Measurements from ENCODE around the gene SLC25A51. TPM values are rescaled to one million over a fixed set of nuclear protein-coding genes. Genes with fewer than 3 reads are reported as not detected.

The SLC25A51 gene
- total RNA-seq, 4 donors from 2014 or later, result 29.0 to 41.9 (median 39.3) TPM

DNA sequence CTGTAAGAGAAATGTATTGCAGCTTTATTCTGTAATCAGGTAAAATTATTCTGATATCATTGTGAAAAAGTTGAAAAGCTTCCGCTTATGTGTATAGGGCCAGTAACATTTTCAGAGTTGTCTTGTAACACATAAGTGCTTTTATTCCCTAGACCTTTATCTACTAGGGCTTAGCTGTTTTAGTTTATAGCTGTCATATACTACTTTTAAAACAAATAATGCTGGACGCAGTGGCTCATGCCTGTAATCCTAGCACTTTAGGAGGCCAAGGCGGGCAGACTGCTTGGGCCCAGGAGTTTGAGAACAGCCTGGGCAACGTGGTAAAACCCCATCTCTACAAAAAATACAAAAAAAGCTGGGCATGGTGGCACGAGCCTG, 33.1 kb downstream of the SLC25A51 start:
- 83% methylated on average over 5 of the region's 5 CpGs for WGBS
- no peak overlapping the region for H3K27ac ChIP-seq (replicated peaks in 1 of 4)
- peaks cover 0 to 7% (median 3%) of the 10 kb centered on the region in 4 donors for H3K4me1 ChIP-seq
- no peaks in the 10 kb centered on the region for H3K9me3 ChIP-seq
- H3K36me3 ChIP-seq, result peaks cover 0 to 3% (median 0%) of the 10 kb centered on the region in 4 donors
- DNase-seq (ENCODE audit: extremely low spot score), result no peak
- TF ChIP-seq POLR2A (IDR thresholded peaks at IDR 0.05; ENCODE audit: low read depth) (no peak), POLR2AphosphoS5 (IDR thresholded peaks at IDR 0.05) (no peak), EP300 (IDR thresholded peaks at IDR 0.05) (no peak)
- TF ChIP-seq, protein P1, sequence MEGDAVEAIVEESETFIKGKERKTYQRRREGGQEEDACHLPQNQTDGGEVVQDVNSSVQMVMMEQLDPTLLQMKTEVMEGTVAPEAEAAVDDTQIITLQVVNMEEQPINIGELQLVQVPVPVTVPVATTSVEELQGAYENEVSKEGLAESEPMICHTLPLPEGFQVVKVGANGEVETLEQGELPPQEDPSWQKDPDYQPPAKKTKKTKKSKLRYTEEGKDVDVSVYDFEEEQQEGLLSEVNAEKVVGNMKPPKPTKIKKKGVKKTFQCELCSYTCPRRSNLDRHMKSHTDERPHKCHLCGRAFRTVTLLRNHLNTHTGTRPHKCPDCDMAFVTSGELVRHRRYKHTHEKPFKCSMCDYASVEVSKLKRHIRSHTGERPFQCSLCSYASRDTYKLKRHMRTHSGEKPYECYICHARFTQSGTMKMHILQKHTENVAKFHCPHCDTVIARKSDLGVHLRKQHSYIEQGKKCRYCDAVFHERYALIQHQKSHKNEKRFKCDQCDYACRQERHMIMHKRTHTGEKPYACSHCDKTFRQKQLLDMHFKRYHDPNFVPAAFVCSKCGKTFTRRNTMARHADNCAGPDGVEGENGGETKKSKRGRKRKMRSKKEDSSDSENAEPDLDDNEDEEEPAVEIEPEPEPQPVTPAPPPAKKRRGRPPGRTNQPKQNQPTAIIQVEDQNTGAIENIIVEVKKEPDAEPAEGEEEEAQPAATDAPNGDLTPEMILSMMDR (IDR thresholded peaks at IDR 0.05), result no peak
- intact Hi-C loops (cut with DNase I), result no loop called here
- no peak overlapping the region for H3K4me3 ChIP-seq
- H3K27me3 ChIP-seq, result no peaks in the 10 kb centered on the region

DNA sequence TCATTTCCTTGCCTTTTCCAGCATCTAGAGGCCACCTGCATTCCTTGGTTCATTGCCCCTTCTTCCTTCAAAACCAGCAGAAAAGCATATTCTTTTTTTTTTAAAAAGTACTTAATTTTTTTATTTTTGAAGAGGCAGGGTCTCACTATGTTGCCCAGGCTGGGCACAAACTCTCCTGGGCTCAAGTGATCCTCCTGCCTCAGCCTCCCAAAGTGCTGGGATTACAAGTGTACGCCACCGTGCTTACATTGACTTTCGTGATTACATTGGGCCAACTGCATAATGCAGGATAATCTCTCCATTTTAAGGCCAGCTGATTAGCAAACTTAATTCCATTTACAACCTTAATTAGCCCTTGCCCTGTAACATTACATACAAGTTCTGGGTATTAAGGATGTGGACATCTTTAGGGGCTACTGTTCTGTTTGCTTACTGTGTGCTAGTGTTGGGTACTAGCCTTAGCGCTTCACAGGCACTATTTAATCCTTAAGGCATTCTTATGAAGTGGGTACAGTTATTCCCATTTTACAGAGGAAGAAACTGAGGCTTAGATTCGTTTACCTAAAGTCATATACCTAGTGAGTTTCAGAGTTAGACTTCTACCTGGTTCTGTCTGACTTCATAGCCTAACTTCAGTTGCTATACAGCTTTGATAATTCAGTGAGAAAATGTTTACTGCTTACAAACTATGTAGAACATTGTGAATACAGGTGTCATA, 33.7 kb downstream of the SLC25A51 start:
- Histone ChIP-seq H3K9me3 (no peaks in the 10 kb centered on the region), H3K4me1 (peaks cover 0 to 7% (median 3%) of the 10 kb centered on the region in 4 donors), H3K27ac (replicated peaks in 1 of 4) (no peak overlapping the region), H3K27me3 (no peaks in the 10 kb centered on the region), H3K36me3 (peaks cover 0 to 3% (median 0%) of the 10 kb centered on the region in 4 donors), H3K4me3 (no peak overlapping the region)
- WGBS, result 96% methylated on average over 5 of the region's 5 CpGs
- no peak for DNase-seq (ENCODE audit: extremely low spot score)
- intact Hi-C loops (cut with DNase I), result no loop called here
- TF ChIP-seq POLR2AphosphoS5 (IDR thresholded peaks at IDR 0.05) (no peak), EP300 (IDR thresholded peaks at IDR 0.05) (no peak), POLR2A (IDR thresholded peaks at IDR 0.05; ENCODE audit: low read depth) (no peak)
- TF ChIP-seq, protein P1 (IDR thresholded peaks at IDR 0.05), result no peak

DNA sequence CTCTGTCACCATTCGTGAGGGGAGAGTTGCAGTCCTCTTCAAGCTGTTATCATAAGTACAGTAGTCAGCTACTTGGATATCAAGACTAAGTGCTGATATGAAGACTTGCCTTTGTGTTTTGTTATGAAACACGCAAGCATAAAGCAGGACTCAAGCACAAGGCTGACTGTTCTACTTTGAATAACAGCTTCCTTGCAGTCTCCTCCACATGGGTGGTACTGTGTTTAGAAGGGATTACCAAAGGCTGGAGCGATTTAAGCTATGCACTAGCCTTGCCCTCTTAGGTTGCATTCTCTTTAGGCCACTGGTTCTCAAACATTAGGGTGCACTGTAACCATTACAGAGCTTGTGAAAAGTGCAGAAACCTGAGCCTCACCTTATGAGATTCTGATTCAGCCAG, 41.4 kb downstream of the SLC25A51 start:
- intact Hi-C loops (cut with DNase I), result no loop called here
- no peak for TF ChIP-seq POLR2A (IDR thresholded peaks at IDR 0.05; ENCODE audit: low read depth)
- H3K27ac ChIP-seq (replicated peaks in 1 of 4), result no peak overlapping the region
- no peak for DNase-seq (ENCODE audit: extremely low spot score)
- 85% methylated on average over 3 of the region's 3 CpGs for WGBS
- no peak overlapping the region for H3K4me3 ChIP-seq
- H3K4me1 ChIP-seq, result no peaks in the 10 kb centered on the region
- H3K9me3 ChIP-seq, result no peaks in the 10 kb centered on the region
- no peaks in the 10 kb centered on the region for H3K27me3 ChIP-seq
- peaks cover 5 to 57% (median 44%) of the 10 kb centered on the region in 4 donors for H3K36me3 ChIP-seq

DNA sequence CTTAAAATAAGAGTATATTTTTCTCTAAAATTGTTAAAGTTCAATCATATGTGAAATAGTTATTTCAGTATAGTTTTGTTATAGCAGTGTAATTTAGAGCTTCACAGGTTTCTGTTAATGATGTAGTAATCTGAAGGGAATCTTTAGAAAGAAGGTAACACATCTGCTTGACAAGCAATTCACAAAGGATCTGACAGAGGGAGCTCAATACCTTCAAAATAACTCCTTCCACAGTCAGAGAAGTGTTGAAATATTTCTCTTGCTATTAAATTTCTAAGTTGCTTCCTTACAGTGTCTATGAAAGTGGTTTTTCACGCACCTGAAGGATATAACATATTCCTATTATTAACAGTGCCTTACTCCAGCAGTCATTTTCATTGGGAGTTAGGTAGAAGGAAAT, 44.9 kb downstream of the SLC25A51 start:
- no peak for TF ChIP-seq POLR2AphosphoS5 (IDR thresholded peaks at IDR 0.05)
- no peak for TF ChIP-seq EP300 (IDR thresholded peaks at IDR 0.05)
- TF ChIP-seq POLR2A (IDR thresholded peaks at IDR 0.05; ENCODE audit: low read depth), result no peak
- TF ChIP-seq, protein P1 (IDR thresholded peaks at IDR 0.05), result no peak
- no peak overlapping the region for H3K4me3 ChIP-seq
- H3K9me3 ChIP-seq, result no peaks in the 10 kb centered on the region
- 89% methylated on average over 1 of the region's 1 CpG for WGBS
- intact Hi-C loops (cut with DNase I), result no loop called here
- no peaks in the 10 kb centered on the region for H3K27me3 ChIP-seq
- DNase-seq (ENCODE audit: extremely low spot score), result no peak
- no peak overlapping the region for H3K27ac ChIP-seq (replicated peaks in 1 of 4)
- no peaks in the 10 kb centered on the region for H3K4me1 ChIP-seq
- H3K36me3 ChIP-seq, result peaks cover 5 to 76% (median 54%) of the 10 kb centered on the region in 4 donors

DNA sequence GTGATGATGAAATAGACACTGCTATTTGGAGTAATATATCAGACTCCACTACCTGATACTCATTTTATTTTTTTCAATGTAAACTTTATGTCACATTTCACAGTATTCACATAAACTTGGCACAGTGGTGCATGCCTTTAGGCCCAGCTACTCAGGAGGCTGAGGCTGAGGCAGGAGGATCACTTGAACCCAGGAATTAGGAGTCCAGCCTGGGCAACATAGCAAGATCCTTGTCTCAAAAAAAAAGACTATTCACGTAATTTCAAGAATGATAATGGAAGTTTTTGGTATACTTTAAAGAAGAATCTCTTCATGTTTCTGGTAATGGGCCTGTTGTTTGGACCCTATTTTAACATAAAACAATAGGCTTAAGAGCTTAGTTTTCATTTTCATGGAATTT, 47.4 kb downstream of the SLC25A51 start:
- no peak for TF ChIP-seq EP300 (IDR thresholded peaks at IDR 0.05)
- TF ChIP-seq POLR2AphosphoS5 (IDR thresholded peaks at IDR 0.05), result no peak
- TF ChIP-seq, protein P1 (IDR thresholded peaks at IDR 0.05), result no peak
- no peak for TF ChIP-seq POLR2A (IDR thresholded peaks at IDR 0.05; ENCODE audit: low read depth)
- Histone ChIP-seq H3K36me3 (peaks cover 2 to 60% (median 41%) of the 10 kb centered on the region in 4 donors), H3K4me3 (no peak overlapping the region), H3K27me3 (no peaks in the 10 kb centered on the region), H3K4me1 (no peaks in the 10 kb centered on the region), H3K27ac (replicated peaks in 1 of 4) (no peak overlapping the region), H3K9me3 (no peaks in the 10 kb centered on the region)
- intact Hi-C loops (cut with DNase I), result no loop called here
- DNase-seq (ENCODE audit: extremely low spot score), result no peak
- 94% methylated on average over 1 of the region's 1 CpG for WGBS
